GM13976 (cell line): ENCODE data around the gene ACSBG1.
A peak's percentile ranks its signal among the peaks of the same experiment; 100 is the strongest.

Experiments
- DNase-seq: peaks from one replicate; pipeline ENCODE4 v3.0.0; 2012; ENCODE audit warnings: low spot score
- CTCF ChIP-seq: IDR thresholded peaks from 2 replicates; pipeline ENCODE4 v1.5.1; 2012; ENCODE audit warnings: borderline replicate concordance, mild to moderate bottlenecking; ENCODE audit not compliant: insufficient read depth; ENCODE audit errors: extremely low read depth, missing control alignments, control extremely low read depth
- in situ Hi-C: fragments of 300-500 bp; cut with MboI; formaldehyde crosslinking; loops from one replicate; pipeline ENCODE4 v1.12.0; 2022; ENCODE audit warnings: low sequenced_read_pairs, mixed read lengths, inconsistent platforms; ENCODE audit not compliant: unreplicated experiment

ACSBG1 gene

DNA sequence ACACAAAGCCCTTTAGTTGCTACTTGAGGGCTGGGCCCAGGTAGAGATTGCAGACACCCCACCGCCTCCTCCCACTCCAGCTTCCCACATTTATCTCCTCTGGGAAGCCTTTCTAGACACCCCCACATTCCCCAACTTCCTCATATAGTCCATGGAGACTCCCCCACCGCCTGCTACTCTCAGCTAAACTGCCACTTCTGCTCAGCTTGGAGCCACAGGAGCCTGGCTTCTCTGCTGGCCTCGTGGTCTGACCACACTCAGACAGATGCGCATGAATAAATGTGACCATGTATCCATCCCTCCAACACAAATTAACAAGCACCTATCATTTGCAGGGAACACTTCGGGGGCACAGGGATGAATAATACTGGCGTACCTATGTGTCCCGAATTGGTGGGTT lies 10.5 kb upstream of the ACSBG1 start:
- in situ Hi-C loops = loop anchor here (10.0 to 25.0 kb wide), 2 partner anchors 130 to 283 kb away; no protein-coding TSS in a partner anchor
- no peak for DNase-seq
- no peak for TF ChIP-seq CTCF

GRCh38 chr15:78244101-78244500 lies 9.7 kb upstream of the ACSBG1 start:
- TF ChIP-seq CTCF = no peak
- no peak for DNase-seq
- in situ Hi-C loops = loop anchor here (10.0 to 25.0 kb wide), 2 partner anchors 129 to 282 kb away; no protein-coding TSS in a partner anchor

DNA sequence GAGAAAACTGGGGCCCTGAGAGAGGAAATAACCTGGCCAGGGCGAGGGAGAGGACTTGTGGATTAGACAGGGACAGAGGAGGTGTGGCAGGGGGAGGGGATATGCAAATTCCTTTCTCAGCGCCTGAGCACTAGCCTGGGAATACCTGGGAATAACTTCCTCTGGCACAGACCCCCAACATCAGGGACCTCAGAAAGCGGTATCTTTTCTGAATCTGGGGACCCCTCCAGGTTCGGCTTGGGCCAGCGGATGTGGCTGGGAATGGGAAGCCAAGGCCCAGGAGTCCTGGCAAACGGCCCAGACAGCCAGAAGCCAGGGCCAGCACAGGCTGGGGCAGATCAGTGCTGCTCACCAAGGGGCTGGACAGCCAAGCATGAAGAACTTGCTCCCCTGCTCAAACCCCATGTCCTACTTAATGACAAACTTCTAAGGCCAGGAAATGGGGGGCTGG lies 9.2 kb upstream of the ACSBG1 start:
- TF ChIP-seq CTCF = no peak
- in situ Hi-C loops = loop anchor here (10.0 to 25.0 kb wide), 2 partner anchors 129 to 281 kb away; no protein-coding TSS in a partner anchor
- DNase-seq = no peak

DNA sequence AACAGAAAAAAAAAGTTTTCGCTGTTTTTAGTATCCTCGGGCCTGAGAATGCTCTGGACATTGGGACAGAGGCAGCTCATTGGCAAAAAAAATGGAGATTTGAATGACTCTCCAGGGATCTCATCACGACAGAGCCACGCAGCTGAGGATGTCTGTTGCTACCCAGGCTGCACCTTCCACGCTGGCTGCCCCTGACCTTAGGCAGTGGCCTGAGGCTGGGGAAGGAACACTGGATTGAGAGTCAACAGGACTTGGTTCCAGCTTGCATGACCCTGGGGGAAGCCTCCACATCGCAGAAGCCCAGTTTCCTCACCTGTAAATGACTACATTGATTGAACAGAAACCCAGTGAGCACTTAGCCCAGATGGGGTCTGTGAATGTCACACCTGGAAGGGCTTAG lies 8.7 kb upstream of the ACSBG1 start:
- DNase-seq = no peak
- in situ Hi-C loops = loop anchor here (10.0 to 25.0 kb wide), 2 partner anchors 128 to 281 kb away; no protein-coding TSS in a partner anchor
- TF ChIP-seq CTCF = no peak

DNA sequence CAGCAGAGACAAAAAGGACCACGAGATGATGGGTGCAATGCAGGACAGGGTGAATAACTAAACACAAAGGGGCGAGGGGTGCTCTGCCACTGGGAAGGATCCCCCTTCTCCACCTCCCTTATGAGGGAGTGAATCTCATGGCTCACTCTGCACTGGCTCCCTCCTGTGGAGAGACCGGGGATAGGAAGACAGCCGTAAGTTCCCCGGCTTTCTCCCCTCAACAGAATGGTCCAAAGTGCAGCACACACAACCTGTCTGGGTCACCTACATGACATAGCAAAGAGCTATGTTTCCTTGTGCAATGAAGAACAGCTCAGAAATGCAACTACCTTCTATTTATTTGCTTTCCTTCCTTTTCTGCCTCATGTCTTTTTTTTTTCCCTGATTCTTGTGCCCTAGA lies 7.8 kb upstream of the ACSBG1 start:
- no peak for DNase-seq
- in situ Hi-C loops = loop anchor here (10.0 to 25.0 kb wide), 2 partner anchors 127 to 280 kb away; no protein-coding TSS in a partner anchor

GRCh38 chr15:78241017-78241416 lies 6.7 kb upstream of the ACSBG1 start:
- in situ Hi-C loops = loop anchor here (10.0 to 25.0 kb wide), 2 partner anchors 126 to 279 kb away; no protein-coding TSS in a partner anchor
- peak; percentile 84 for TF ChIP-seq CTCF
- DNase-seq = peak; percentile 91

More for the DNA sequence above, 7.8 kb upstream of the ACSBG1 start:
- TF ChIP-seq CTCF = no peak
